ENCODE measurements around the gene CPNE2.
"Not testable (repeated sequence)": the region's sequence is repeated elsewhere in the genome, so short reads cannot be mapped to it uniquely, and the experiment has no call there.

CPNE2 gene

GRCh38 chr16:57167953-57168352, 75.6 kb downstream of the CPNE2 start:
- peak; percentile 70 for DNase-seq (ENCODE audit: low read depth)

- no peak for DNase-seq (ENCODE audit: low read depth)
Measured at GRCh38 chr16:57169327-57169726, 76.9 kb downstream of the CPNE2 start.

GRCh38 chr16:57172721-57173290, 80.4 kb downstream of the CPNE2 start:
- DNase-seq (ENCODE audit: low read depth) = no peak

GRCh38 chr16:57175896-57176295, 83.5 kb downstream of the CPNE2 start:
- DNase-seq (ENCODE audit: low read depth) = peak; percentile 56

GRCh38 chr16:57178196-57178595, 85.8 kb downstream of the CPNE2 start:
- DNase-seq (ENCODE audit: low read depth) = no peak

GRCh38 chr16:57178793-57179212, 86.4 kb downstream of the CPNE2 start:
- peak; percentile 14 for DNase-seq (ENCODE audit: low read depth)

- peak; percentile 8 for DNase-seq (ENCODE audit: low read depth)
Measured at GRCh38 chr16:57179215-57179828, 86.9 kb downstream of the CPNE2 start.

- no peak for DNase-seq (ENCODE audit: low read depth)
Measured at GRCh38 chr16:57184113-57184512, 91.7 kb downstream of the CPNE2 start.

- peak; percentile 53 for DNase-seq (ENCODE audit: low read depth)
Measured at GRCh38 chr16:57184887-57185445, 92.6 kb downstream of the CPNE2 start.

- no peak for DNase-seq (ENCODE audit: low read depth)
Measured at GRCh38 chr16:57185446-57185944, 93.1 kb downstream of the CPNE2 start.

- DNase-seq (ENCODE audit: low read depth) = peak; percentile 99
Measured at GRCh38 chr16:57185945-57186871, 93.8 kb downstream of the CPNE2 start, which contains the start of the genes PSME3IP1 and RSPRY1. TSS of gene PSME3IP1 (minus strand) at chr16:57186039. CDS start at chr16:57173854, 12,185 bp downstream. TSS of gene RSPRY1 (plus strand) at chr16:57186329. CDS start at chr16:57204659, 18,330 bp downstream.

GRCh38 chr16:57186872-57187854, 94.8 kb downstream of the CPNE2 start:
- peak; percentile 31 for DNase-seq (ENCODE audit: low read depth)

- DNase-seq (ENCODE audit: low read depth) = not testable (repeated sequence)
Measured at GRCh38 chr16:57187902-57188710, 95.7 kb downstream of the CPNE2 start.

- DNase-seq (ENCODE audit: low read depth) = no peak
Measured at GRCh38 chr16:57188711-57189002, 96.3 kb downstream of the CPNE2 start.

- not testable (repeated sequence) for DNase-seq (ENCODE audit: low read depth)
Measured at GRCh38 chr16:57189527-57189926, 97.1 kb downstream of the CPNE2 start.

GRCh38 chr16:57190136-57190535, 97.8 kb downstream of the CPNE2 start:
- peak; percentile 3 for DNase-seq (ENCODE audit: low read depth)

- peak; percentile 70 for DNase-seq (ENCODE audit: low read depth)
Measured at GRCh38 chr16:57191056-57191571, 98.7 kb downstream of the CPNE2 start.

GRCh38 chr16:57192146-57192545, 99.8 kb downstream of the CPNE2 start:
- peak; percentile 44 for DNase-seq (ENCODE audit: low read depth)

- peak; percentile 23 for DNase-seq (ENCODE audit: low read depth)
Measured at GRCh38 chr16:57192720-57193486, 100.5 kb downstream of the CPNE2 start.

Data from fibroblast of gingiva (primary cell).